GM19099 (cell line): ENCODE data around the gene SLC4A11.

ENCODE experiments used
- POLR2A ChIP-seq: IDR thresholded peaks from 3 replicates; pipeline ENCODE4 v1.6.1; 2011; ENCODE audit warnings: low read depth; ENCODE audit not compliant: insufficient read length; ENCODE audit errors: extremely low read depth

Gene SLC4A11

GRCh38 chr20:3224681-3225421 lies 14.1 kb downstream of the SLC4A11 start:
- TF ChIP-seq POLR2A, result no peak

GRCh38 chr20:3223994-3224680 lies 14.9 kb downstream of the SLC4A11 start:
- TF ChIP-seq POLR2A, result no peak

- TF ChIP-seq POLR2A, result no peak
Observed at GRCh38 chr20:3223651-3223993, 15.4 kb downstream of the SLC4A11 start.

GRCh38 chr20:3222635-3223600 lies 16.1 kb downstream of the SLC4A11 start:
- TF ChIP-seq POLR2A, result peak; percentile 23

- TF ChIP-seq POLR2A, result no peak
Observed at GRCh38 chr20:3221398-3222226, 17.4 kb downstream of the SLC4A11 start.

GRCh38 chr20:3218307-3218988 lies 20.5 kb downstream of the SLC4A11 start:
- no peak for TF ChIP-seq POLR2A

GRCh38 chr20:3213226-3213625 lies 25.8 kb downstream of the SLC4A11 start:
- TF ChIP-seq POLR2A, result no peak

- no peak for TF ChIP-seq POLR2A
Observed at GRCh38 chr20:3210346-3210745, 28.6 kb downstream of the SLC4A11 start.

GRCh38 chr20:3209946-3210317 lies 29.1 kb downstream of the SLC4A11 start:
- TF ChIP-seq POLR2A, result no peak

- peak; percentile 69 for TF ChIP-seq POLR2A
Observed at GRCh38 chr20:3209257-3209945, 29.6 kb downstream of the SLC4A11 start, which contains the start of gene ITPA. ITPA (plus strand) TSS chr20:3209498; CDS start chr20:3209552, 54 bp downstream.

GRCh38 chr20:3208786-3209256 lies 30.2 kb downstream of the SLC4A11 start:
- no peak for TF ChIP-seq POLR2A

GRCh38 chr20:3204124-3204794 lies 34.7 kb downstream of the SLC4A11 start, which contains the start of gene DDRGK1:
DDRGK1 (minus strand) TSS chr20:3204682; CDS start chr20:3204627, 55 bp downstream.
- peak; percentile 85 for TF ChIP-seq POLR2A
